ENCODE results near the gene SLC7A1. TPM values are rescaled to one million over a fixed set of nuclear protein-coding genes. Genes with fewer than 3 reads are reported as not detected.

SLC7A1 gene
- total and polyA plus RNA-seq, 2 of the 4 experiments (the other 2 are of a cell fraction), result 9.7 to 22.3 TPM

DNA sequence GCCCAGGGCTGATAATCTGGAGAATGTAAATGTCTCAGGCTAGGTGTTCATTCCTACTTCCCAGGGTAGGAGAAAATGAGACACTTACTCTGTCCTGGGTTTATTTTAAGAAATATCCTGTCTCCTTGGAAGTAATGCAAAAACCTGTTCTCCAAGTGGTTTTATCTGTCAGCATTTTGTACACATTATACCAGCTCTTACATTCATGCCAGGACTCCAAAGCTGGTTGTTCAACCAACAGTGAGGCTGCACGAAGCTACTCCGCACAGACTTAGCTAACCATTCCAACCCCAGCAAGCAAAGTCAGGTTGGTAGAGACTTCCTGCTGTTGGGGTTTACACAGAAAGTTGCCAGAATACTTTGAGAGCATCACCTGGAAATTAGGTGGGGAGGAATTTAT lies 55.6 kb downstream of the SLC7A1 start:
- ATAC-seq (ENCODE audit: low read depth) (no peak), DNase-seq (no peak)
- no peaks in the 10 kb centered on the region for H3K9me3 ChIP-seq (ENCODE audit: control insufficient read depth, insufficient read depth, low read length)
- no peaks in the 10 kb centered on the region for H3K27me3 ChIP-seq (ENCODE audit: control insufficient read depth, insufficient read depth, low read length)
- H2BK5ac ChIP-seq (ENCODE audit: low read depth, low read length, poor library complexity, severe bottlenecking), result no peak overlapping the region
- no peak overlapping the region for H3K4me3 ChIP-seq (ENCODE audit: insufficient read depth, low read depth, low read length)
- BruUV-seq (replicated peaks), result no TSS peak
- peaks cover 7% of the 10 kb centered on the region for H3K36me3 ChIP-seq (ENCODE audit: control insufficient read depth, insufficient read depth, low read length)
- no peak overlapping the region for H2AK9ac ChIP-seq (replicated peaks; ENCODE audit: low read depth, low read length, poor library complexity)
- H3K56ac ChIP-seq (ENCODE audit: extremely low read depth, insufficient read depth, low read length), result no peak overlapping the region
- H2BK20ac ChIP-seq (ENCODE audit: low read depth, low read length), result no peak overlapping the region
- H3K4ac ChIP-seq (ENCODE audit: low read depth, low read length), result no peak overlapping the region
- H3K14ac ChIP-seq (replicated peaks; ENCODE audit: low read depth, low read length), result no peak overlapping the region
- H3K23ac ChIP-seq (ENCODE audit: low read depth, low read length), result no peak overlapping the region
- no peak overlapping the region for H2BK120ac ChIP-seq (ENCODE audit: low read depth, low read length)
- H3K18ac ChIP-seq (ENCODE audit: low read depth, low read length), result no peak overlapping the region
- H3K4me2 ChIP-seq (ENCODE audit: low read depth, low read length), result no peak overlapping the region
- H3K27ac ChIP-seq (ENCODE audit: insufficient read depth, low read length), result no peak overlapping the region
- peaks cover 62% of the 10 kb centered on the region for H4K20me1 ChIP-seq (ENCODE audit: insufficient read depth, low read length)
- peaks cover 55 to 84% of the 10 kb centered on the region in 2 experiments for H3K79me1 ChIP-seq (ENCODE audit: low read depth in 1 of 2, low read length in 2 of 2)
- CTCF ChIA-PET, result no interaction called here
- H3K9ac ChIP-seq (ENCODE audit: low read depth, low read length), result no peak overlapping the region
- no peak overlapping the region for H2BK15ac ChIP-seq (ENCODE audit: low read depth, low read length)
- intact Hi-C loops (cut with micrococcal nuclease) (no loop called here), dilution Hi-C loops (cut with HindIII; ENCODE audit: low sequenced_read_pairs, unreplicated experiment) (no loop called here), in situ Hi-C loops (cut with MboI; ENCODE audit: low sequenced_read_pairs) (no loop called here)
- H3K4me1 ChIP-seq (ENCODE audit: control insufficient read depth, insufficient read depth, low read length), result peaks cover 4% of the 10 kb centered on the region; the same call in 1 of the 2 replicates
- H2AK5ac ChIP-seq (ENCODE audit: low read depth, low read length), result no peak overlapping the region
- POLR2A ChIA-PET (ENCODE audit: unreplicated experiment), result no interaction called here
- H4K91ac ChIP-seq (ENCODE audit: insufficient read depth, low read depth, low read length), result no peak overlapping the region
- WGBS, 2 experiments (ENCODE audit: extremely low coverage in 2 of 2, insufficient read length in 1 of 2), result no CpG with 5 or more reads among the region's 2 CpGs
- no peak overlapping the region for H4K5ac ChIP-seq (ENCODE audit: low read depth, low read length)
- no peak overlapping the region for H4K8ac ChIP-seq (ENCODE audit: low read depth in 2 of 2, low read length in 2 of 2)
- no peak overlapping the region for H2AFZ ChIP-seq (replicated peaks; ENCODE audit: low read length, poor library complexity)
- TF ChIP-seq, protein P1, sequence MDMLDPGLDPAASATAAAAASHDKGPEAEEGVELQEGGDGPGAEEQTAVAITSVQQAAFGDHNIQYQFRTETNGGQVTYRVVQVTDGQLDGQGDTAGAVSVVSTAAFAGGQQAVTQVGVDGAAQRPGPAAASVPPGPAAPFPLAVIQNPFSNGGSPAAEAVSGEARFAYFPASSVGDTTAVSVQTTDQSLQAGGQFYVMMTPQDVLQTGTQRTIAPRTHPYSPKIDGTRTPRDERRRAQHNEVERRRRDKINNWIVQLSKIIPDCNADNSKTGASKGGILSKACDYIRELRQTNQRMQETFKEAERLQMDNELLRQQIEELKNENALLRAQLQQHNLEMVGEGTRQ (IDR thresholded peaks at IDR 0.05; ENCODE audit: low read depth, low read length), result no peak
- no peak for TF ChIP-seq NFE2L2 (IDR thresholded peaks at IDR 0.05; ENCODE audit: low read depth, low read length)
- TF ChIP-seq MAFK (IDR thresholded peaks at IDR 0.05; ENCODE audit: low read depth, low read length), result no peak
- TF ChIP-seq, protein P2, sequence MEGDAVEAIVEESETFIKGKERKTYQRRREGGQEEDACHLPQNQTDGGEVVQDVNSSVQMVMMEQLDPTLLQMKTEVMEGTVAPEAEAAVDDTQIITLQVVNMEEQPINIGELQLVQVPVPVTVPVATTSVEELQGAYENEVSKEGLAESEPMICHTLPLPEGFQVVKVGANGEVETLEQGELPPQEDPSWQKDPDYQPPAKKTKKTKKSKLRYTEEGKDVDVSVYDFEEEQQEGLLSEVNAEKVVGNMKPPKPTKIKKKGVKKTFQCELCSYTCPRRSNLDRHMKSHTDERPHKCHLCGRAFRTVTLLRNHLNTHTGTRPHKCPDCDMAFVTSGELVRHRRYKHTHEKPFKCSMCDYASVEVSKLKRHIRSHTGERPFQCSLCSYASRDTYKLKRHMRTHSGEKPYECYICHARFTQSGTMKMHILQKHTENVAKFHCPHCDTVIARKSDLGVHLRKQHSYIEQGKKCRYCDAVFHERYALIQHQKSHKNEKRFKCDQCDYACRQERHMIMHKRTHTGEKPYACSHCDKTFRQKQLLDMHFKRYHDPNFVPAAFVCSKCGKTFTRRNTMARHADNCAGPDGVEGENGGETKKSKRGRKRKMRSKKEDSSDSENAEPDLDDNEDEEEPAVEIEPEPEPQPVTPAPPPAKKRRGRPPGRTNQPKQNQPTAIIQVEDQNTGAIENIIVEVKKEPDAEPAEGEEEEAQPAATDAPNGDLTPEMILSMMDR (conservative IDR thresholded peaks at IDR 0.05; ENCODE audit: low read depth, low read length), result no peak
- TF ChIP-seq RFX5 (IDR thresholded peaks at IDR 0.05; ENCODE audit: low read depth, low read length), result no peak
- no peak for TF ChIP-seq POLR2A (IDR thresholded peaks at IDR 0.05; ENCODE audit: low read depth, low read length)
- TF ChIP-seq RAD21 (IDR thresholded peaks at IDR 0.05; ENCODE audit: low read length), result no peak
- TF ChIP-seq SMC3 (IDR thresholded peaks at IDR 0.05; ENCODE audit: low read depth, low read length), result no peak
- TF ChIP-seq, protein P3, sequence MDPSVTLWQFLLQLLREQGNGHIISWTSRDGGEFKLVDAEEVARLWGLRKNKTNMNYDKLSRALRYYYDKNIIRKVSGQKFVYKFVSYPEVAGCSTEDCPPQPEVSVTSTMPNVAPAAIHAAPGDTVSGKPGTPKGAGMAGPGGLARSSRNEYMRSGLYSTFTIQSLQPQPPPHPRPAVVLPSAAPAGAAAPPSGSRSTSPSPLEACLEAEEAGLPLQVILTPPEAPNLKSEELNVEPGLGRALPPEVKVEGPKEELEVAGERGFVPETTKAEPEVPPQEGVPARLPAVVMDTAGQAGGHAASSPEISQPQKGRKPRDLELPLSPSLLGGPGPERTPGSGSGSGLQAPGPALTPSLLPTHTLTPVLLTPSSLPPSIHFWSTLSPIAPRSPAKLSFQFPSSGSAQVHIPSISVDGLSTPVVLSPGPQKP (IDR thresholded peaks at IDR 0.05; ENCODE audit: borderline replicate concordance, low read depth, low read length), result no peak
- no peak for TF ChIP-seq CHD1 (IDR thresholded peaks at IDR 0.05; ENCODE audit: low read depth, low read length)
- TF ChIP-seq FOS (IDR thresholded peaks at IDR 0.05; ENCODE audit: low read depth, low read length), result no peak
- TF ChIP-seq BHLHE40 (IDR thresholded peaks at IDR 0.05; ENCODE audit: low read depth, low read length), result no peak
- no peak for TF ChIP-seq MAZ (IDR thresholded peaks at IDR 0.05; ENCODE audit: borderline replicate concordance, low read depth, low read length)
- no peak for TF ChIP-seq MXI1 (IDR thresholded peaks at IDR 0.05; ENCODE audit: borderline replicate concordance, low read depth, low read length)
- TF ChIP-seq CEBPB (IDR thresholded peaks at IDR 0.05; ENCODE audit: low read depth, low read length), result no peak
- no peak for TF ChIP-seq RCOR1 (IDR thresholded peaks at IDR 0.05; ENCODE audit: insufficient replicate concordance, low read length)
- H3K9me1 ChIP-seq (ENCODE audit: insufficient read depth, low read length), result peaks cover 26% of the 10 kb centered on the region; the same call in 1 of the 2 replicates
